CD1c-positive myeloid dendritic cell (primary cell): ENCODE data around the gene FLOT1.

Experiments
- DNase-seq: peaks from one replicate; pipeline ENCODE4 v3.0.0-alpha.2; 2016; ENCODE audit errors: extremely low spot score

The FLOT1 gene

GRCh38 chr6:30700340-30700739 lies 42.1 kb downstream of the FLOT1 start:
- peak; percentile 61 for DNase-seq

DNA sequence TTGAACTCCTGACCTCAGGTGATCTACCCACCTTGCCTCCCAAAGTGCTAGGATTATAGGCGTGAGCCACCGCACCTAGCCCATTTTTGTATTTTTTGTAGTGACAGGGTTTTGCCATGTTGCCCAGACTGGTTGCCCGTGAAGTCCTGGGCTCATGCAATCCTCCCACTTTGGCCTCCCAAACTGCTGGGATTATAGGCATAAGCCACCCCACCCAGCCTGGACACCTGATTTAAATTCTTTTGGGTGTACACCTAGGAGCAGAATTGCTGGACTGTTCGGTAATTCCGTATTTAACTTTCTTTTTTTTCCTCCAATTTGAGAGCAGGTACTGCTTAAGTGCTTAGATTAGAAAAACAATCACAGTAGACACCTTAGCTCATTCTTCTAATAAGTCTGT lies 46.1 kb downstream of the FLOT1 start:
- DNase-seq: no peak

DNA sequence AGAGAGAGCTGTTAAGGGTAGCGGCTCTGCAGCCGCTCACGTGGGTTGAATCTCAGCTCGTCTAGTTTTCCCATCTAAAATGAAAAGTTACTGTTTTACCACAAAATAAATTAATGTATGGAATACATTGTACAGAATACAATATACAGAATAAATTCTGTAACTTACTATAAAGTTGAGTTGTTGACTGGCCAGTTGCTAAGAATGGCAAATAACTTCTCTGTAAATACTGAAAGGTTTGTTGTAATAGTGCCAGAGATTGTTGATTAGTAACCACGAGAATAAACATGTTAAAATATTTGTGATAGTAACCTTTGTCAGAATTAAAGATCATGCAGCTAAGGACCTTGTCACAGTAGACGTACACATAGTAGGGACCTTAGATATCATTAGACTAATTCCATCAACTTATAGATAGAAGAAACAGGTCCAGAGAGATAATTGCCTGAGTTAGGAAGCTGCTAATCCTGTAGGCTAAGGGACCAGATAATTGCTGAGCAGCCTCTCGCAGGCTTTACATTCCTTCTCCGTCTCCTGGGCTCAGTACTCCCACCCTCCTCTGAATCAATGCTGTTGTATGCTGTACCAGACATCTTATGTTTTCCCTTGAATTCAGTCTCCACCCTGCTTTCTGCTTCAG lies 51.2 kb downstream of the FLOT1 start:
- no peak for DNase-seq

DNA sequence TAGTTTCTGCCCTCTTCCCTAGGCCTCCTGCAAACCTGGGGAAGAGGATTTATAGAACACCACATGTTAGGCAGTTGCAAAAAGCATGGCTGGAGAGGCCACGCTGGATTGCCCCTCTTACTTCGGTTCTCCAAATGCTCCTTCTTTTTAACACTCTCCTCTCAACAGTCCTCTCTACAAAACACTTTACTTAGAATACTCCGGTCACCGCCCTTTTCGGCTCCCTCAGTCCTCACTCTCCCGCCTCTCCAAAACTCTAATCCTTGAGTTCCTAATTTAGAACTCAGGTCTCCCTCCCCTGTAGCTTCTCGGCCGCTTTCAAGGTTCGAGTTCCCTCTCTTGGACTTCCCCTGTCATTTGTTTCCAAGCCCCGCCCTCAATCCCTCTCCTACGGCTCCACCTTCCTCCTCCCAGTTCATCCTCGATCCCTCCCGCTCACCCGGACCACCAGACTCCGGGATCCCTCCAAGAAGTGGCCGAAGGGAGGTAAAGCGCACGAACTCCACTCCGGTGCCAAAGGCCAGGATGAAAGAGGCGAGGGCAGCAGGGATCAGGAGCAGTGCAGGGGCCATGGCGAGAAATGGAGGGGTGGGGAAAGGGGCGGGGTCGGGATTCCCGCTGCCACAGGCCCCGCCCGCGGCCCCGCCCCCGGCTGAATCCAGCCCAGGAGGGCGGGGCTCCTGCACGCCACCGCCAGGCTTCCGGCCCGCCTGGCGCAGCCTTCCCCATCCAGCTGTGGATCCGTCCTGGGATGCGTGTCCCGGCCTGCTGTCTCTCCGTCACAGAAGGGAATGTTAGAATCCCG lies 51.9 kb downstream of the FLOT1 start, which contains the start of gene NRM:
Gene NRM, minus strand, starts transcription at position 582 of the 805 bp plus-strand sequence. Its CDS starts 10 bp downstream, at position 572.
- peak; percentile 91 for DNase-seq

DNA sequence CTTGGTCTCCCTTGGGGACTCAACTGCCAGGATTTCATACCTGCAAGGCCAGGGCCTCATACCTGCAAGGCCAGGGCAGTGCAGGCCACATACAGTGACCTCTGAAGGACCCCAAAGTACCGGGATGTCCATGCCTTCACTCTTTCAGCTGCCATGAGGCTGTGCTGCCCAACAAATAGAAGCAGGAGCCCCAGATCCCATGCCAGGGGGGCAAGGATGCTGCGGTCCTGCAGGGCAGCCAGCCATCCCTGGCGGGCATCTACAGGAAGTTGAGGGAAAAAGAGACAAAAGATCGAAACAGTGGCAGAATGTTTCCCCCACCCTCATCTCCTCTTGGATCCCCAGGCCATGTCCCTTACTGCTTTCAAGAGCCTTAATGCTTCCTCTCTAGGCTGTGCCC lies 52.5 kb downstream of the FLOT1 start:
- no peak for DNase-seq

- no peak for DNase-seq
These were observed 53.2 kb downstream of the FLOT1 start for GRCh38 chr6:30689022-30689865.

DNA sequence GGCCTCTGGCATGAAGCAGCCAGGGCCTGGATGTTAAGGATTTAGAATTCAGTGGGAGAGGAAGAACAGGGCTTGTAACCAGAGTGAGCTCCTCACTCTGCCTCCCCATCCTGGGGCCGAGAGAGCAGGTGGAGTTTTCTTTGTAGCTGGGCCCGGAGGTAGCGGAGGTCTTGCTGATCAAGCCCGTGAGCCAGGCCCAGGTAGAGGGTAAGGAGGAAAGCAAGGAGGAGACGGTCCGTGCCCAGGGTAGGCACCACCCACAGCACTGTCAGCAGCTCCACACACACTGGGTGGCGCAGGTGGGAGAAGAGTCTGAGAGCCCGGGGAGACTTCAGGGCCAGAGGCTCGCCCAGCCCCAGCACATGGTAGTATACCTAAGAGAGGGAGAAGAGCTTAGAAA lies 53.9 kb downstream of the FLOT1 start:
- no peak for DNase-seq

GRCh38 chr6:30687659-30688431 lies 54.6 kb downstream of the FLOT1 start:
- DNase-seq: no peak

DNA sequence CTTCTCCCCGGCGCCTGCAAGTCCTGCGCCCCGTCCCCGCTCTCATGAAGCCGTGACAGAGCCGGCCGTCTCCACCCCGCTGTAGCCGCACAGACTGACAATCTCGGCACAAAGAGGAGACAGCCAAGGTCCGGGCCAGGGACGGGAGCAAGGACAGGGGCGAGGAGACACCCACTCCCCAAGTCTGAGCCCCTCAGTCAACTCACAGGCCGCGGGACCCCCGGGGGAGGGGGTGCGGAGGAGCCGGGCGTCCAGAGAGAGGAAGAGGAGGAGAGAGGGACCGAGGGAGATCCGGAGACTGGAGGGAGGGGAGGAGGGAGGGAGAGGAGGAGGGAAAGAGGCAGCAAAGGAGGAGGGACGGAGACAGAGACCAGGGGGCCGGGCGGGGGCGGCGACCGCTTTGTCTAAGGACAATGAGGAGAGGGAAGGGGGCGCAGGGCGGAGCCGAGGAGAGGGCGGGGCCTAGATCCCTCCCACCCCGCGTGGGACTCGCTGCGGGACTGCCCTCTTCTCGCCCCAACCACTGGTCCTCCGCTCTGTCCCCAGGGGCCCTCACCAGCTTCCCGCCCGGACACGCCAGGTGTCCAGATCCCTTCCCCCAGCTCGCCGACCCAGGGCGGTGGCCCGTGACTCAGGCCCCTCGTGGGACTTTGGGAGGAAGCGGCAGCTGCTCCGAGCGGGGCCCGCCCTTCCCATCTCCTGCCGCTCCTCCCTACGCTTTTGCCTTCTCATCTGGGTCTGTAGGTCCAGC lies 55.4 kb downstream of the FLOT1 start:
- DNase-seq: peak; percentile 95

DNA sequence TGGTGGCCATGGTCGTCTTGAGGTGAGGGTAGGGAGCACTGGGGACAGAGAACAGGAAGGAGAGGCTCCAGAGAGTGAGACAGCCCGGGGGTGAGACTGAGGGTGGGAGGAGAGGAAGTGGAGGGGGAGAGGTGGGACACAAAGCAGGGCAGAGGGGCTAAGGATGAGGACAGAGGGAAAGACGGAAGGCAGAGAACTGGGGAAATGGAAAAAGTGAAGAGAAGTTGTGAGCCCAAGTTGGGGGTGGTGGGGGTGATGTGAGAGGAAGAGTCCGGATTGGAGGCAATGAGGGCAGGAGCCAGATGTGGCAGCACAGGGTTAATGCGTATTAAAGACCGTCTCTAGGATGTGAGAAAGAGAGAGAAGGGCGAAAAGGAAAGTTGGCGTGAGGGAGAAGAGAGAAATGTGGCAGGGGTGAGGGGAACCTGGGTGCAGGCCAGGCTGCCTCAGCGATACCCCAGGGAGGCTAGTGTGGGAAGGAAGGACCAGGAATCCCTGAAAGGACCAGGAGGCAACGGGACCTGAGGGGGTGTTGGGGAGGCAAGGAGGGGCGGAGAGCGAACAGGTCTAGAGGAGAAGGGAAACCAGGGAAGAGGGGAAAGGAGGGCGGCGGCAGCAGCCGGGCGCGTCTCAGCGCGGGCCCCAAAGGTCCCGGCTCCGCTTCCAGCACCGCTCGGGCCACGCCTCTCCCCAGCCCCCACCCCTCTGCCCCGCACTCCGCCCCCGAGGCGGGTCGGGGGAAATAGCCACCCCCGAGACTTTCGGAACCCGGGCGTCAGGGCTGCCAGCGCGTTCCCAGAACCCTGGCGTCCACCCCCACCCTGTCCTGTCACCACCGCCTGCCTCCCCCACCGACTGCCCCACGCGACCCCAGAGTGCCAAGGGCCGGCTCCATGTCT lies 56.2 kb downstream of the FLOT1 start, which contains the start of gene PPP1R18:
Gene PPP1R18, minus strand, starts transcription at position 637 of the 899 bp plus-strand sequence. Its CDS starts 627 bp downstream, at position 10.
- DNase-seq: peak; percentile 84

GRCh38 chr6:30685157-30686008 lies 57.1 kb downstream of the FLOT1 start:
- DNase-seq: no peak

- peak; percentile 57 for DNase-seq
These were observed 57.9 kb downstream of the FLOT1 start for GRCh38 chr6:30684386-30685156.

GRCh38 chr6:30683980-30684338 lies 58.5 kb downstream of the FLOT1 start:
- no peak for DNase-seq

DNA sequence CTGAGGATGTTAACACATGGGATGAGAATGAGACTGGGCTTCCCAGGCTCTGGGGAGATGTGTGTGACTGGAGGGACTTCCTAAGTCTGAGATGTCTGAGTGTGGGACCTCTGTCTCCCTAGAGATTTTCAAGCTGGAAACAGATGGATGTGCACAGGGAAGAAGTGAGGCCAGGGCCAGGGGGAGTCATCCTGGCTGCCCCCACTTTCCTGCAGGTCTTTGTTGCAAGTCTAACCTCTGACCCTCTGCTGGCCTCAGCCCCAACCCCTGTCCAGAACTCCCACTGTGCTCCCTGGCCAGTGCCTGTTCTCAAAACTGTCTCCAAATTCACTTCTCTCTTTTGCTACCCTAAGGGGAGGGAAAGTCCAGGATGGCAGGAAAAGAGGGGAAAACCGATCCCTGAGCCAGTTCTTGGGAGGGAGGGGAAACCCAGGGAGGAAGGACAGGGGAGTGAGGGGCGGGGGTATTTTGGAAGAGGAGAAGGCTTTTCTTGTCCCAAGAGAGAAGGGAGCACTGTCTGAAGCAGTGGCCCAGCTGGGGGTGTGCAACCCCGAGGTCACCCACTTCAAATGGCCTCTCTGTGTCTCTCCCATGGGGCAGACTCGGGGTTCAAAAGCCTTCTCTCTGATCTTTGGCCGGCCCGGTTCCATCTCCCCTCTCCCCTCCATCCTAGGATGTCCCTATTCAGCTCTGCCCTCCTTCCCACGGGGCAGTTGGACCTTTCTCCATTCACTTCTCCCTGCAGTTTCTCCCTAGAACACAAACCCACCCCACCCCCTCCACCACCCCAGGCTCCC lies 59.1 kb downstream of the FLOT1 start:
- peak; percentile 35 for DNase-seq

DNA sequence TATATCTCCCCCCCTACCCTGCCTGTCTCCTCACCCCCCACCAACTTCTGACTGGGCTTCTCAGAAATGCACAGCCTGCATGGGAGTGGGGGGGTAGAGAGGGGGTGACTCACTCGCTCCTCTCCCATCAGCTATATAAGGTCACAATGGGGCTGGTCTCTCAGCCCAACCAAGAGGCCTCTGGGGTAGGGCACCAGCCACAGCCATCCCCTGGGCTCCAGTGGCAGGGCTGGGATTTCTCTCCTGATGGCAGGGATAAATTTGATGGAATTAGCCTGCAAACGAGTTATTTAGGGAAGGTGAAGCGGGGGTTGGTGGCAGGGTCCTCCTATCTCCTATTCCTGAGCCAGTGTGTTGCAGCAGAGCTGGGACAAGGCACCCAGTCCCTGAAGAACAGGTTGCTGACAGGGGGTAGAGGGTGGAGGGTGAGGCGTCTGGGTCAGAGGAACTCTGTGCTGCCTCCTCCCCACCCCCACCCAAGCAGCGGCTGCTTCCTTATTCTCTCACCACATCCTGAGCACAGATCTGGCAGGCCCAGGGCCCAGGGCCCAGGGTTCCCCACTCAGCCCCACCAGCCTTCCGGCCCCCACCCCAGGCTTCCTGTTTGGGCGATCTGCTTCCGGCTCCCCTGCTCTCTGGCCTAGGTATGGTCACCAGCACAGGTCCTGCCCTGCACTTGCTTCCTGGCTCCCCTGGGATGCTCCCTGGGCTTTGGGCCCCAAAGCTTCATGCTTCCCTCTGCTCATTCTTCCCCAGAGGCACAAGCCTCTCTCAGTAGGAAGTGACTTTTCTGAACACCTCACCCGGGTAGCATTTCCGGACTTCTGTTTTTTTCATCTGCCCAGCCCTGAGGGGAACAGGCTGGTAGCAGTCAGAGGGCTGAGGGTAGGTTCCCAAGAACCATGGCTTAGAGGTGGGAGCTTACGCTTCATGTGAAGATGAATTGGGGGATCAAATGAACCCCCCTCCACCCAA lies 60.1 kb downstream of the FLOT1 start:
- DNase-seq: peak; percentile 83

DNA sequence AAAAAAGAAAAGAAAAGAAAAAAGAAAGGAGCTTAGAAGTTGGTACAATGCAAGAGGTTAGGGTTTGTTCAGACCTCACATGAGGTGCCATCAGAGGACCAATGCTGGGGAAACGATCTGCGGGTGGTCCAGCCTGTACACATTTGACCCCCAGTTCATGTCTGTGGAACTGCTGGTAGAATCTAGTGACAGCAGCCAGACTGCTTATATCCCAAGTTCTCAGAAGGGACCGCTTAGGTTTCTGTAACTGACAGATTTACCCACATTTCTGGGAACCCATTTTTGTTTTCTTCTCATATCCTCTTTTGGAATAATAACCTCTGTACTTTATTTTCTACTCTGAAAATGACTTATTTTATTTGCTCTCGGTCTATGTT lies 60.7 kb downstream of the FLOT1 start:
- DNase-seq: no peak
